ENCODE measurements around the gene CACYBP. TPM values are rescaled to one million over a fixed set of nuclear protein-coding genes. Genes with fewer than 3 reads are reported as not detected.

Gene CACYBP
- total and polyA plus RNA-seq, 2 donors (not counting 3 experiments of a cell fraction or from before 2014, with no cell fraction given), result 29.5 to 149 TPM

DNA sequence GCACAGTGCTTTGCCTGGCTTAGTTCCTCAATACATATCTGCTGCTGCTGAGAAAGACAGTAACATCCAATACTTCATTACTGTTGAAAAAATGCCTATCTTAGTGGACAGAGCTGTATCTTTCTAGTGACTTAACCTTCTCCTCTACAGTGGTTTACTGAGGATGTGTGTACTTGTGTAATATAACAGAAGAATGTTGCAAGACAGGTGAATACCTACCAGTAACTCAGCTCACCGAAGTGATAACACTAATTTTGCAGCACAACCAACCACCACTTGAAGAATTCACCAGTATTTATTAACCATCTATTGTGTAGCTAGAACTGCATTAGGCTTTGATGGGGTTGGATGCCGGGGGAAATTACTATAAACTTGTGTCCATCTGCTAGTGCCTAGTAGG lies 51.2 kb downstream of the CACYBP start:
- BruUV-seq (replicated peaks), result no TSS peak

DNA sequence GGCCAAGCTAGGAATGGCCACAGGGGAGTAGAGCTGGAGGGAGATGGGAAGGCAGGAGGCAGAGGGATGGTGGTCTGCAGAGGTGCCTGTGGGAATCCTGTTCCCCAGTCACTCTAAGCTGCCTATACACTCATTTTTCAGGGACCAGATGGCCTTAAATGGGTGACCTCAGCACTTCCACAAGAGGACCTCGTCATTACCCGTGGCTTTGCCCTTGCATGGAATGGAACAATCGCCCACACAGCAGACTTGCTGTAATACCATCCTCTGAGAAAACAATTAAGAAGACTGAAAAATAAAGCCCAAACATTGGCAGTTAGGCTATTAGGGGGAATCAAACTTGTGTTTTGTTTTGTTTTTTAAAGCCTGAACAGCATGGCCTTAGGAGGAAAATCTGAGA lies 55.0 kb downstream of the CACYBP start:
- ChIA-PET POLR2A (no interaction called here), CTCF (no interaction called here)
- intact Hi-C loops (cut with micrococcal nuclease) (no loop called here), dilution Hi-C loops (cut with MboI; ENCODE audit: extremely low pct_ligation_motif_present, low sequenced_read_pairs) (no loop called here)
- H3K36me3 ChIP-seq (ENCODE audit: control insufficient read depth in 2 of 2, extremely low read depth in 1 of 2, insufficient read depth in 2 of 2, low read length in 2 of 2), result no peaks in the 10 kb centered on the region
- no peaks in the 10 kb centered on the region for H4K20me1 ChIP-seq (replicated peaks; ENCODE audit: control insufficient read depth, extremely low read depth, insufficient read depth, low read length)
- TF ChIP-seq GATA2 (IDR thresholded peaks at IDR 0.05; ENCODE audit: insufficient read depth, insufficient read length, low read depth, low read length), result no peak
- TF ChIP-seq, protein P1, sequence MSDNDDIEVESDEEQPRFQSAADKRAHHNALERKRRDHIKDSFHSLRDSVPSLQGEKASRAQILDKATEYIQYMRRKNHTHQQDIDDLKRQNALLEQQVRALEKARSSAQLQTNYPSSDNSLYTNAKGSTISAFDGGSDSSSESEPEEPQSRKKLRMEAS (IDR thresholded peaks at IDR 0.05; ENCODE audit: insufficient read depth, insufficient read length), result no peak
- TF ChIP-seq EZH2 (IDR thresholded peaks at IDR 0.05; ENCODE audit: borderline replicate concordance, low read depth, low read length, severe bottlenecking), result no peak
- TF ChIP-seq, protein P2, sequence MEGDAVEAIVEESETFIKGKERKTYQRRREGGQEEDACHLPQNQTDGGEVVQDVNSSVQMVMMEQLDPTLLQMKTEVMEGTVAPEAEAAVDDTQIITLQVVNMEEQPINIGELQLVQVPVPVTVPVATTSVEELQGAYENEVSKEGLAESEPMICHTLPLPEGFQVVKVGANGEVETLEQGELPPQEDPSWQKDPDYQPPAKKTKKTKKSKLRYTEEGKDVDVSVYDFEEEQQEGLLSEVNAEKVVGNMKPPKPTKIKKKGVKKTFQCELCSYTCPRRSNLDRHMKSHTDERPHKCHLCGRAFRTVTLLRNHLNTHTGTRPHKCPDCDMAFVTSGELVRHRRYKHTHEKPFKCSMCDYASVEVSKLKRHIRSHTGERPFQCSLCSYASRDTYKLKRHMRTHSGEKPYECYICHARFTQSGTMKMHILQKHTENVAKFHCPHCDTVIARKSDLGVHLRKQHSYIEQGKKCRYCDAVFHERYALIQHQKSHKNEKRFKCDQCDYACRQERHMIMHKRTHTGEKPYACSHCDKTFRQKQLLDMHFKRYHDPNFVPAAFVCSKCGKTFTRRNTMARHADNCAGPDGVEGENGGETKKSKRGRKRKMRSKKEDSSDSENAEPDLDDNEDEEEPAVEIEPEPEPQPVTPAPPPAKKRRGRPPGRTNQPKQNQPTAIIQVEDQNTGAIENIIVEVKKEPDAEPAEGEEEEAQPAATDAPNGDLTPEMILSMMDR (IDR thresholded peaks at IDR 0.05; ENCODE audit: extremely low read depth in 1 of 2, insufficient read depth in 1 of 2, low read depth in 1 of 2, low read length in 2 of 2), result no peak
- no peak for TF ChIP-seq POLR2AphosphoS5 (IDR thresholded peaks at IDR 0.05; ENCODE audit: insufficient read depth, low read depth, low read length)
- TF ChIP-seq POLR2A (IDR thresholded peaks at IDR 0.05; ENCODE audit: low read depth, low read length), result no peak
- no peak for TF ChIP-seq MYC (IDR thresholded peaks at IDR 0.05; ENCODE audit: low read depth, low read length)
- TF ChIP-seq FOS (IDR thresholded peaks at IDR 0.05; ENCODE audit: borderline replicate concordance, insufficient read depth, low read length), result no peak
- no peak for TF ChIP-seq JUN (IDR thresholded peaks at IDR 0.05; ENCODE audit: borderline replicate concordance, insufficient read depth, insufficient read length, low read depth)
- no TSS peak for BruUV-seq (replicated peaks)
- no peaks in the 10 kb centered on the region for H3K4me1 ChIP-seq (ENCODE audit: control insufficient read depth, extremely low read depth, insufficient read depth, low read length)
- H3K4me3 ChIP-seq (replicated peaks in 1 of 3; ENCODE audit: insufficient read depth in 1 of 3, low read depth in 1 of 3, low read length in 3 of 3), result no peak overlapping the region
- H3K27ac ChIP-seq (ENCODE audit: insufficient read depth, low read depth, low read length), result no peak overlapping the region
- H3K79me2 ChIP-seq (ENCODE audit: control insufficient read depth, insufficient read depth, low read length), result no peaks in the 10 kb centered on the region
- FAIRE-seq (no peak), DNase-seq (ENCODE audit: low read depth, low spot score) (no peak)
- peaks cover 0 to 2% of the 10 kb centered on the region in 2 experiments for H3K27me3 ChIP-seq (ENCODE audit: control insufficient read depth in 2 of 2, insufficient read depth in 2 of 2, low read length in 2 of 2)
- no peak overlapping the region for H3K4me2 ChIP-seq (ENCODE audit: insufficient read depth, low read length)
- no peaks in the 10 kb centered on the region for H3K9me1 ChIP-seq (replicated peaks; ENCODE audit: control insufficient read depth, extremely low read depth, insufficient read depth, low read length)
- H2AFZ ChIP-seq (ENCODE audit: low read depth, low read length), result no peak overlapping the region
- no peak overlapping the region for H3K9ac ChIP-seq (replicated peaks; ENCODE audit: extremely low read depth, insufficient read depth, low read length)
- H3K9me3 ChIP-seq (replicated peaks; ENCODE audit: control insufficient read depth, insufficient read depth, low read length), result no peaks in the 10 kb centered on the region

More for the DNA sequence above, 51.2 kb downstream of the CACYBP start:
- ChIA-PET CTCF (interaction anchor here (1.5 kb wide), 1 partner anchor 74 kb away, joined by 5 read pairs; no protein-coding TSS in a partner anchor), POLR2A (no interaction called here)
- H2AFZ ChIP-seq (ENCODE audit: low read depth, low read length), result no peak overlapping the region
- H3K4me1 ChIP-seq (ENCODE audit: control insufficient read depth, extremely low read depth, insufficient read depth, low read length), result no peaks in the 10 kb centered on the region
- H3K27me3 ChIP-seq (ENCODE audit: control insufficient read depth in 2 of 2, insufficient read depth in 2 of 2, low read length in 2 of 2), result peaks cover 0 to 2% of the 10 kb centered on the region in 2 experiments
- intact Hi-C loops (cut with micrococcal nuclease) (no loop called here), dilution Hi-C loops (cut with MboI; ENCODE audit: extremely low pct_ligation_motif_present, low sequenced_read_pairs) (no loop called here)
- H3K36me3 ChIP-seq (ENCODE audit: control insufficient read depth in 2 of 2, extremely low read depth in 1 of 2, insufficient read depth in 2 of 2, low read length in 2 of 2), result no peaks in the 10 kb centered on the region
- H4K20me1 ChIP-seq (replicated peaks; ENCODE audit: control insufficient read depth, extremely low read depth, insufficient read depth, low read length), result no peaks in the 10 kb centered on the region
- no peaks in the 10 kb centered on the region for H3K9me1 ChIP-seq (replicated peaks; ENCODE audit: control insufficient read depth, extremely low read depth, insufficient read depth, low read length)
- no peaks in the 10 kb centered on the region for H3K9me3 ChIP-seq (replicated peaks; ENCODE audit: control insufficient read depth, insufficient read depth, low read length)
- no peak overlapping the region for H3K4me3 ChIP-seq (replicated peaks in 1 of 3; ENCODE audit: insufficient read depth in 1 of 3, low read depth in 1 of 3, low read length in 3 of 3)
- no peak overlapping the region for H3K4me2 ChIP-seq (ENCODE audit: insufficient read depth, low read length)
- H3K79me2 ChIP-seq (ENCODE audit: control insufficient read depth, insufficient read depth, low read length), result no peaks in the 10 kb centered on the region
- DNase-seq (ENCODE audit: low read depth, low spot score) (no peak), FAIRE-seq (no peak)
- H3K9ac ChIP-seq (replicated peaks; ENCODE audit: extremely low read depth, insufficient read depth, low read length), result no peak overlapping the region
- no peak overlapping the region for H3K27ac ChIP-seq (ENCODE audit: insufficient read depth, low read depth, low read length)
- TF ChIP-seq POLR2AphosphoS5 (IDR thresholded peaks at IDR 0.05; ENCODE audit: insufficient read depth, low read depth, low read length) (no peak), GATA2 (IDR thresholded peaks at IDR 0.05; ENCODE audit: insufficient read depth, insufficient read length, low read depth, low read length) (no peak), FOS (IDR thresholded peaks at IDR 0.05; ENCODE audit: borderline replicate concordance, insufficient read depth, low read length) (no peak), MYC (IDR thresholded peaks at IDR 0.05; ENCODE audit: low read depth, low read length) (no peak), POLR2A (IDR thresholded peaks at IDR 0.05; ENCODE audit: low read depth, low read length) (no peak)
- TF ChIP-seq, protein P2 (IDR thresholded peaks at IDR 0.05; ENCODE audit: extremely low read depth in 1 of 2, insufficient read depth in 1 of 2, low read depth in 1 of 2, low read length in 2 of 2), result no peak
